NCI-H2029 treated with DMSO at 0.1 percent for 48 hours (cell line): ENCODE data around the gene MEF2C.
"Not testable (repeated sequence)": the region's sequence is repeated elsewhere in the genome, so short reads cannot be mapped to it uniquely, and the experiment has no call there.

ENCODE experiments used
- DNase-seq: peaks from one replicate; lab custom pipeline; 2025; lab: John Stamatoyannopoulos, UW

MEF2C gene

DNA sequence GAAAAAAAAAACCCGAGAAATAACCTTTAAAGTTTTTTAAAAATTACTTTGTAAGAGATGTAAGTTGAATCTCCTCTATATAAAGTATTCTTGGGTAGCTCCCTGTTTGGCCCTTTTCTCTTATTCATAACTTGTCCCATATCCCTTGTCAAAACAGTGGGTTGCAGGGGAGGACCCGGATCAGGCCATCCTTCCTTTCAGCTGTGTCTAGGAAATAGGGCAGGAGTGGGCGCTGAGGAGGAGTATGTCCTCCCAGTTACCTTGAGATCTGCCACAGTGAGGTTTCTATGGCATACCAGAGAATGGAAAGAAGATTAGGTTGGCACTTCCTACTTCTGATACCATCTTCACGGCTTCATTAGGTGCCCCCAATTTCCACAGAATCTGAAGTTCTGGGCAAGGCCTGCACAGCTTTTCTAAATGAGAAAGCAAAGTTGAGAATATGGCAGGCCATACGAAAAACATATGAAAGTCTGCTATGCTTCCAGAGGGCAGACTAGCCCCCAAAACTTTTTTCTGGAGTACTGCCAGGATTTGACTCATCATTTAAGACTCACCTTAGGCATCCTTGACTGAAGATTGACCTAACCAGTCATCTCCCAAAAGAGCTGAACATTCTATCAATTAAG, 20.3 kb downstream of the MEF2C start:
- DNase-seq, result no peak

GRCh38 chr5:88861231-88861630, 21.8 kb downstream of the MEF2C start:
- DNase-seq, result no peak

- no peak for DNase-seq
These were observed 22.5 kb downstream of the MEF2C start for GRCh38 chr5:88860501-88860900.

GRCh38 chr5:88858392-88858791, 24.6 kb downstream of the MEF2C start:
- DNase-seq, result no peak

GRCh38 chr5:88856381-88856780, 26.6 kb downstream of the MEF2C start:
- DNase-seq, result not testable (repeated sequence)

DNA sequence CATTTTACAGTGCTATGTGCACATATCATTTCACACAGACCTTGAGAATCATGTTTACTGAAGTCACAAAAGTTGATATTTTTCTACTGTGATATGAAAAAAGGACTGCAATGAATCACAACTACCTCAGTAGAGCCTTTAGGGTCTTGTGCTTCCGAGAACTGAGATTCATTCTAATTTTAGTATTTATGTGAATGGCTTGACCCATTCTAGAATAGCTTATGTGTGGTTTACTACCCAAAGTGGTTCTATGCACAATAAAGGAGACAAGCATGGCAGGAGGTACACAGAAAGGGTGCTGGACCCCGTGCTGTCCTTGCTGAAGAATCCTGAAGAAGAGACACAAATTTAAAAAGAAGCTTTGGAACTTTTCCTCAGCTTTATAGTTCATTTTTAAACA, 28.2 kb downstream of the MEF2C start:
- DNase-seq, result no peak

DNA sequence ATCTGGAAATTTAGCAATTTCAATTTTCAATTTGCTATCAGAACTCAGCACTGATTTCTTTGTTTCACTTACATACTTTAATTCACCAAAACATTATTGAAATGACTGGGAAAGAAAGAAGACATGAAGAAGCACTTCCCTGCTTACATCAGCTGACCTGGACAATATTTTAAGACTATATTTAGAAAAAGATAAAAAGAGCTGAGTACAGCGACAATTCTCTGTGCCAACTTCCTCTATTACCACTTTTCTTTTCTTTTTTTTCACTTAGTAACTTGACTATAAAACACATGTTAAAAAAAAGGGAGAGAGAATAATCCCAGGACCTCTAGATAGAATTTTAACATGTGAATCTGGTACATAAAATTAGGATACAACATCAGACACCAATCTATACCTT, 35.6 kb downstream of the MEF2C start:
- no peak for DNase-seq

DNA sequence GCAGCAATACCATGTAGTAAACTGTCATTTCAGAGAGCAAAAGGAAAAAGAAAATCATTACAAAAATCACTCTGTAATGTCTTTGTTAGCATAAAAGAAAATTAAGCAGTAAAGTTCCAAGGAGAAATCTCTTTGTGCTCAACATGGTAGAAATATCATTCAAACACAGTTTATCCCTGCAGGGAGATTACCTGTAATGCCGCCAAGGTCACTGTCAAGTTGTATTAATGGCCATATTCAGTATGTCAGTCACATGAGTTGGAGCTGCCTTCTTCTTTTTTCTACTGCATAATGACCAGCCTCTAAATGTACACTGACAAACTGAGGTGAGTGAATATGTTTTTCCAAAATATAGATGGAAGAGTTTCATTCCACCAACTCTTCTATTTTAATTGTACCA, 36.5 kb downstream of the MEF2C start:
- DNase-seq, result no peak

- no peak for DNase-seq
These were observed 37.8 kb downstream of the MEF2C start for GRCh38 chr5:88845081-88845697.

- DNase-seq, result no peak
These were observed 40.2 kb downstream of the MEF2C start for GRCh38 chr5:88842784-88843183.

- DNase-seq, result no peak
These were observed 41.8 kb downstream of the MEF2C start for GRCh38 chr5:88841212-88841611.

- no peak for DNase-seq
These were observed 42.5 kb downstream of the MEF2C start for GRCh38 chr5:88840495-88840894.

DNA sequence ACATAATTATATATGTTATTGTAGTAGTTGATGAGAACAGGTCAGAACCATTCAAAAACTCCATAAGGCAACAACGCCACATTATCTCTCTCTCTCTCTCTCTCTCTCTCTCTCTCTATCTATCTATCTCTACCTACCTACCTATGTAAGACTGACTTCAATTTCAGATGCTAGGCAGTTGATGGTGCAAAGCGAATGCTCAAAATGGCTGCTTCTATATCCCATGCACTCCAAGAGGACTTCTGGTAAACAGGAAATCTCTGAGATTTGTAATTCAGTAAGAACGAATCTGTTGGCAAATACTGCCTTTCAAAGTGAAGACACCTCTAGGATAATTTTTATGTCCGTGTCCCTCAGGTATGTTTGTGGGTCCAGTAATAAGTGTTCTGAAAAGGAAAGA, 43.7 kb downstream of the MEF2C start:
- DNase-seq, result no peak

DNA sequence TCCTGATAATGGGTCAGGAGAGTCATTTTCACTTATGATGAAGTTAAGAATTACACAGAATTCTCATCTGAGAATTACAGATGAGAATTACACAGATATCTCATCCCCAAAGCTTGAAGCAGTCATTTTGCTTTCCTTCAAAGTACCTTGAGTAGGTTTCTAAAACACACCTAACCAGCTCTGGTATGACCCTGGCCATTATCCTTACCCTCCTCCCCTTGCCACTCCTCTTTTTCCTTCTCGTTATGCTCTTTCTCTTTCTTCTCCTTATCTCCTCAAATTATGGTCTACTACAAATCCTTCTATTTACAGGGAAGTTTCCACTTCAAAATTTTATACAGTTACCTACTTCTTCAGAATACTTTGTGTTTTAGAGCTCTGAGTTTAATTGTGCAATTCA, 44.5 kb downstream of the MEF2C start:
- no peak for DNase-seq

DNA sequence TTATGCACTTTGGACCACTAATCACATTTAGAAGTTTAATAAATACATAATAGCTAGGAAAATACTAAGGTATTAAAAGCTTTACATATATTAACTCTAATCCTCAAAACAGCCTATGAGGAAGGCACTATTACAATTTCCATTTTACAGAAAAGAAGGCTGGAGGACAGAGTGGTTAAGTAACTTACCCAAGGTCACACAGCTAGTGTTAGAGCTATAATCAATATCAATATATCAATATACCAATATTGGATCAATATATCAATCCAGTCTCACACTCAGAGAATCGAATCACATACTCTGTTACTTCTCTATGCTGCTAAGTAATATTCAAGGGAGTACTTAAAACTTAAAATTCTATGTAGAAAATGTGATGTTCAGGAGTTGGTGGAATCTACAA, 45.2 kb downstream of the MEF2C start:
- DNase-seq, result no peak

DNA sequence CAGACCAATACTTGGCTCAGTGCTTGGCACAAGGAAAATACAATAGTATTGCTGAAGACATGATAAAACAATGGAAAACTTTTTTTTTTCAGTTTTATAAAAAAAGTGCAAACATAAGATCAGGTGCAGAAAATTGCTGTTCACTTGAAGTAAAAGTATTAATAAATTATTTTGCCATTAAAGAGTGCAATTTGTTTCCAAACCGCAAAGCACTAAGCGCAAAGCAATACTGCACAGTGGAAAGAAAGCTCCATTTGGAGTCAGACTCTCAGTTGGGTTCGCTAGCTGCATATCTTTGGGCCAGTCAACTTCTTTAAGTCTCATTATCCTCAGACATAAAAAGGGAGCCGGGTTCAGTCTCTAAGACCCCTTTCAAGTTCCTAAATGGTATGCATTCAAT, 45.8 kb downstream of the MEF2C start:
- DNase-seq, result no peak

GRCh38 chr5:88836195-88836838, 46.7 kb downstream of the MEF2C start:
- DNase-seq, result no peak

- no peak for DNase-seq
These were observed 48.5 kb downstream of the MEF2C start for GRCh38 chr5:88834499-88834898.

GRCh38 chr5:88834131-88834462, 48.9 kb downstream of the MEF2C start:
- DNase-seq, result no peak

DNA sequence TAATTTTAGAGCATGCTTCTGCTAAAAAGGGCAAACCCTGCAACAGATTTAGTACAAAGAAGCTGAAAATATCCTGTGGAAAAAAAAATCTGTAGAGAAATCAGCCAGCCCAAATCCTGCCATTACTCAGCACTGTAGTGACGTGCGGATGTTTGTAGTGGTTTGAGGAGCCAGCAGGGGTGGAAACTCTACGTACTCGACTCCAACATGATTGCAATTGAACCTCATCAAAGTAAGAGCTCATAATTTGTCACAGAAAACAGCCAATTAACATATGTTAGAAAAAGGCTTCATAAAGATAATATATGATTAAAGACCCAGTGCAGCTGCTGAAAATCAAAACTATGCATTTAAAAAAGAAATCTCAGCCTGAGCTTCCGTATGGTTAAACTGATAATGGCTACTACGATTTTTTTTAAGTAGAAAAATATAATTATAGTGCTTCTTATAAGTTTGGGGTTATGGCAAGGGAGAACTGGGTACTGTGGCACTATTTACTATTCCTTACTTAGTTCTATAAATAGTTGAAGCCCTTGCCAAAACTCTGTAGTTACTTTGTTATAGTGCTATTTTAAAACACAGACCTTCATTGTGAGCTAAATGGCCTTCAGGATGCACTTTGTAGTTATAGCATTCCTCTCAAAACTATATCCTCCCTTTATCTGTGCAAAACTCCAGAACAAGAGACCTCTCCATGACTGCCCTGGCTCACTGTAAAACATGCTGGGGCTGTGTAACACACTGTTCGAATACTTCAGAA, 49.4 kb downstream of the MEF2C start:
- no peak for DNase-seq

GRCh38 chr5:88831816-88832215, 51.2 kb downstream of the MEF2C start:
- no peak for DNase-seq

GRCh38 chr5:88830567-88830966, 52.4 kb downstream of the MEF2C start:
- DNase-seq, result no peak

GRCh38 chr5:88829775-88830174, 53.2 kb downstream of the MEF2C start:
- DNase-seq, result no peak
